Fibroblast of upper back skin (primary cell): ENCODE measurements around the gene ENDOG.

Experiments
- DNase-seq: peaks from one replicate; pipeline ENCODE4 v3.0.0-alpha.2; 2013

The ENDOG gene

DNA sequence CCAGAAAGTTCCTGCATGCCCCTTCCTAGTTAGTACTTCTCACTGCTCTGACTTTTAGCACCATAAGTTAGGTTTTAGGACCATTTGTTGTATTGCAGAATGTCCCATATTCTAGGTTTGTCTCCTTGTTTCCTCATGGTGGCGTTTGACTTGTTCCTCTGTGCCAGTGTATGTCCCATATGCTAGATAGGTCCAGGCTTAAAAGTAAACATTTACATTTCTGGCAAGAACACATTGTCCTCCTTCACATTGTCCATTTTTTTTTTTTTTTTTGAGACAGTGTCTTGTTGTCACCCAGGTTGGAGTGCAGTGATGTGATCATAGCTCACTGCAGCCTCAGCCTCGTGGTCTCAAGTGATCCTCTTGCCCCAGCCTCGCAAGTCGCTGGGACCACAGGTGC is 15.8 kb upstream of the ENDOG start:
- DNase-seq: no peak

DNA sequence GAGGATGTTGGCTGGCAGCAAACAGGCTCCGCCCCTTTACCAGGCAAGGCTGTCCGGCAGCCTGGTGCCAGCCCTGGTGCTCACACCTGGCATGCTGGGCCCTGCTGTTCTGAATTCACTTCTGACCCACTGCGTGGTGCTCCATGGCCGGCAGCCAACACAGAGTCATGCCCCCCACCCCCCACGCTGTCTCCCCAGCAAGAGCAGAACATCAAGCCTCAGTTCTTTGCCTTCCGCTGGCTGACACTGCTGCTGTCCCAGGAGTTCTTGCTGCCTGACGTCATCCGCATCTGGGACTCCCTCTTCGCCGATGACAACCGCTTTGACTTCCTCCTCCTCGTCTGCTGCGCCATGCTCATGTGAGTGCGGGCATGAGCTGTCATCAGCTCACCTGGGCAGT is 12.6 kb upstream of the ENDOG start:
- no peak for DNase-seq

DNA sequence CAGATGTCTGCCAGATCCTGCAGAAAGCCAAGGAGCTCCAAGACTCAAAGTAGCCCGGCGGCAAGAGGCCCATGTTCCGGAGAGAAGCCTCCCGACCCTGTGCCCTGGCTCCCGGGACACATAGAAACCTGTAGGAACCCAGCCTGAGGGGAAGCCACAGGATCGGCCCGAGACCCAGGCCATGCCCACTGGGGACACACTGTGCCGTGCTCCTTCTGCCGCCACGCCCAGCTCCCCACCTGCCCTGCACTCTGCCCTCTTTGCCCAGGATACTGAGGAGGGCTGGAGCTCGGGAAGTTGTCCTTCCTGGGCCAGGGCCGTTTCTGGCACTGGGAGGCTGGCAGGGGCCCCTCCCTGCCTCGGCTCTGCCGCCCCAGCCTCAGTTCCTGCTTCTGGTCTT is 10.5 kb upstream of the ENDOG start:
- DNase-seq: no peak

DNA sequence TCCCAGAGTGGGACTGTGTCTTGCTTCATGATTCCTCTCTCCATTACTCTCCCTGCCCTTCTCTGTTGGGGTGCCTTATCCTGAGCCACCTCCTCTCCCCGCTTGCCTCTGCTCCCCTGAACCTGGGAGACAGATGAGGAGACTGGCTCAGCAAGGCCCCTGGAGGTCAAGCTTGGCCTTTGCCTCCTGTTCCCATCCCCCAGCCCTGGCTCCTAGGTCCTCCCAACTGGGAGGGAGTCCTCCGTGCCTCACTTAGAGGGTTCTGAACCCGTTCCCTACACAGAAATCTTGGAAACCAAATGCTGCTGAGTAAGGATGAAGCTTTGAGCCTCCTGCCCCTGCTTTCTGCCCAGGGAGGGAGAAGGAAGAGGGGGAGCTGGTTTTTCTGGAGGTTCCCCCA is 9.8 kb upstream of the ENDOG start:
- no peak for DNase-seq

DNA sequence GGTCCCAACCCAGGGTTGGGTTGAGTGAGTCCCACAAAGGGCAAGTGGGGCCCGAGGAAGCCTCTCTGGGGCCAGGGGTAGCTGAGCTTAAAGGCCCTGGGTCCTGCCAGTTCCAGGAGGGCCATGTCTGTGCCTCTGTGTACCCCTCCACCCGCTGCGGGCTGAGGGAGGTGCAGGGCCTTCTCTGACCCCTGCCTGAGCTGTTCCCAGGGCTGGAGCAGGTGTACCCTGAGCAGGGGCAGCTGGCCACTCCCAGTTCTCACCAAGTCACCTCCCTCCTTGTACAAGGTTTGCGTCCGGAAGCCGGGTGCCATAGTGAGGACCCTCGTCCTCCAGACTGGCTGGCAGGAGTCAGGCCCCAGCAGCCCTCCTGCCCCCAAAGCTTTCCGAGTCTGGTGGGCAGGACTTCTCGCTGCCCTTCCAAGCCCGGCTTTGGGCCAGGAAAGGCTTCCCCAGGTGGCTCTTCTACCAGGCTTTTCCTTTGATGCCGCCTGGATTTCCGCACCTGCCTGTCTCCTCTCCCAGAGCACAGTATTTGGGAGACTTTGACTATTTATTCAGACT is 9.2 kb upstream of the ENDOG start:
- DNase-seq: no peak

DNA sequence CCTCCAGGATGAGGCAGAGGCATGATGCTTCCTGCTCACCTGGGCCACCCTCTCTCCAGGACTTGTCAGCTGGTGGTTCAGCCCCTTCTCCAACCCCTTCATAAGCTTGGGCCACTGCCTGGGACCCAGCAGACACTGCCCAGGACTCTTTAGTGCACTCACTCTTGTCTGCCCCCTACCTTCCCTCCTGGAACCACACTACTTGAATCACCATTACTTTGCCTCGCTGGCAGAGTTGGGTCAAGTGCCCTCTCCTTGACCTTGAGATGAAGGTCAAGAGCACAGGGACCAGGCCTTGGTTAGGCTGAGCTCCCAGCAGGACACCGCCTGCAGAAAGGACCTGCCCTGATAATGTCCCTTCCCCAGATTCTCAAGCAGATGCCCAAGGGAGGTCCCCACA is 8.5 kb upstream of the ENDOG start:
- no peak for DNase-seq

DNA sequence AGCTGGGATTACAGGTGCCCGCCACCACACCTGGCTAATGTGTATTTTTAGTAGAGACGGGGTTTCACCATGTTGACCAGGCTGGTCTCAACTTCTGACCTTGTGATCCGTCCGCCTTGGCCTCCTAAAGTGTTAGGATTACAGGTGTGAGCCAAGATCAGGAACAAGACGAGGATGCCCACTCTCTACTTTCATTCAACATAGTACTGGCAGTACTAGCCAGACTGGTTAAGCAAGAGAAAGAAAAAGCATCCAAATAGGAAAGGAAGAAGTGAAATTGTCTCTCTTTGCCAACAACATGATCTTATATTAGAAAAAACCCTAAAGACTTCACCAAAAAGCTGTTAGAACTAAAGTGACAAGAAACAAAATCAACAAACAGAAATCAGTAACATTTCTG is 7.4 kb upstream of the ENDOG start:
- DNase-seq: no peak

DNA sequence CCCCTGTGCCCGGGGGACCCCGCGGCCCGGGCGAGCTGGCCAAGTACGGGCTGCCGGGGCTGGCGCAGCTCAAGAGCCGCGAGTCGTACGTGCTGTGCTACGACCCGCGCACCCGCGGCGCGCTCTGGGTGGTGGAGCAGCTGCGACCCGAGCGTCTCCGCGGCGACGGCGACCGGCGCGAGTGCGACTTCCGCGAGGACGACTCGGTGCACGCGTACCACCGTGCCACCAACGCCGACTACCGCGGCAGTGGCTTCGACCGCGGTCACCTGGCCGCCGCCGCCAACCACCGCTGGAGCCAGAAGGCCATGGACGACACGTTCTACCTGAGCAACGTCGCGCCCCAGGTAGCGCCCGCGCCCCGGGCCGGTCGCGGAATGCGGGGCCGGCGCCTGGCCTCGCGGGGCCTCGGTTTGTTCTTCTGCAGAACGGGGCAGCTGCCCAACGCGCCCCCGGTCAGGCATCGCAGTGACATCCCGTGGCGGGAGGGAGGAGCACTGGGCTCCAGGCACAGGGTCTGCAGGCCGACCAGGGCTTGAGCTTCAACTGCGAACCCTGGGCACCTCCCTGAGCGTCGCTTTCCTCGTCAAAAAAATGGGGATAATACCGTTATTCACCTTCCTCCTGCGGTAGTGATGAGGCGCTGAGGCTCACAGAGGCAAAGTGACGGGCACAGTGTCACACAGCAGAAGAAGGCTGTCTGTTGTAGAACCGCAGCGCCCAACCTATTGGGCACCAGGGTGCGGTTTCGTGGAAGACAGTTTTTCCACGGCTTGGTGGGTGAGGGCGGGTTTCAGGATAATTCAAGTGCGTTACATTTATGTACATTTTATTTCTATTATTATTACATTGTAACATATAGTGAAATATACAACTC is 777 bp downstream of the ENDOG start:
- no peak for DNase-seq

DNA sequence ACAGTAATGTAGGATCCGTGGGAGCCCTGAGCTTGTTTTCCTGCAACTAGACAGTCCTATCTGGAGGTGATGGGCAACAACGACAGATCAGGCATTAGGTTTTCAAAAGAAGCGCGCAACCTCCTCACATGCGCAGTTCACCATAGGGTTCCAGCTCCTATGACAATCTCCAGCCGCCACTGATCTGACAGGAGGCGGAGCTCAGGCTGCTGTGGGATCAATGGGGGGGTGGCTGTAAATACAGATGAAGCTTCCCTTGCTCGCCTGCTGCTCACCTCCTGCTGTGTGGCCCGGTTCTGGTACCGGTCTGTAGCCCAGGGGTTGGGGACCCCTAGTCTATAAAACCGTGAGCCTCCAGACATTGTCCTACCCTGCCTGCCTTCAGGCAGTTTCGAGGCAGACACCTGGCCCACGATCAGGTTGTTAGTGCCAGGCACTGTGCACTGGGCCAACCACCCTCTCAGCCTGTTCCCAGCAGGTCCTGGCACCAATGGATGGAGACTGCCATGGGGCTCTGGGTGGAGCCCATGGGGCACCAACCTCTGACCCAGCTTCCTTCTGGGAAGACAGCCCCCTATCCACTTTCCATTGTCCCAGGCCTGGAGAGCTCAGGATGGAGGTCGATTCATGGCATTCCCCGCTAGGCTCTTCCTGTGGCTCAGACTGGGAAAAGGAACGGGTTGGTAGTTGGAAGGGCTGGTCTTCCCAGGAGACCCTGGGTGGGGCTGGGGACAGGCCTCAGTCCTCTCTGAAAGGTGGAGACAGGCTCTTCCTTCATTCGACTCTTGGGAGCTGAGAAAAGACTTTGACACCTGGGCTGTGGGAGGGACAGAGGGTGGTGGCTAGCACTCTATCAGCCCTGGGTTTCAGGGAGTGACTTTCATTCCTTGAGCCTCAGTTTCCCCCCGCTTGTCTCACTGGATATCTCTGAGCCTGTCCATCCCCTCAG is 1.7 kb downstream of the ENDOG start:
- peak; percentile 48 for DNase-seq

DNA sequence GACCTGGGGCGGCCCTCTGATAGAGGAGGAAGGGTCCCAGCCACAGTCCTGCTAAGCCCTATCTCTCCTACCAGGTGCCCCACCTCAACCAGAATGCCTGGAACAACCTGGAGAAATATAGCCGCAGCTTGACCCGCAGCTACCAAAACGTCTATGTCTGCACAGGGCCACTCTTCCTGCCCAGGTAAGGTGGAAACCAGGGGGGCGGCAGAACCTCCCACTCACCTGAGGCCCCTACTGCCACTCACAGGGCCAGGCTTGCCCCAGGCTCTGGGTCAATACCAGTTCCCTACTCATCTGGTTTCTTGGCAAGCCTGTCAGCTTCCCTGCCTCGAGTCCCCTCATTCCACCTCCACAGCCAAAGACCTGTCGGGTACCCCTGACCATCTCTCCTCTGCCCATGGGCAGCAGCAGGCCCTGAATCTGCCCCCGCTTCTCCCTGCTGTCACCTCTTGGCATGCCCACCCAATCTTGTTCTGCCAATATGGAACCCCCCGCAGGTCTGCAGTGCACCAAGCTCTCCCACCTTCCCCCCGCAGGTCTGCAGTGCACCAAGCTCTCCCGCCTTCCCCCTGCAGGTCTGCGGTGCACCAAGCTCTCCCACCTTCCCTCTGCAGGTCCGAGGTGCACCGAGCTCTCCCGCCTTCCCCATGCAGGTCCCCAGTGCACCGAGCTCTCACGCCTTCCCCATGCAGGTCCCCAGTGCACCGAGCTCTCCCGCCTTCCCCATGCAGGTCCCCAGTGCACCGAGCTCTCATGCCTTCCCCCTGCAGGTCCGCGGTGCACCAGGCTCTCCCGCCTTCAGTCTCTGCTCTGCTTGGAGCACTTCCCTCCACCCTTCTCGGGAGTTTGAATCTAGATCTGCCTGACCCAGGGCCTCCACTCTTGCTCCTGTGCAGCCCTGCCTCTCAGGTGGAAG is 2.6 kb downstream of the ENDOG start:
- DNase-seq: no peak

DNA sequence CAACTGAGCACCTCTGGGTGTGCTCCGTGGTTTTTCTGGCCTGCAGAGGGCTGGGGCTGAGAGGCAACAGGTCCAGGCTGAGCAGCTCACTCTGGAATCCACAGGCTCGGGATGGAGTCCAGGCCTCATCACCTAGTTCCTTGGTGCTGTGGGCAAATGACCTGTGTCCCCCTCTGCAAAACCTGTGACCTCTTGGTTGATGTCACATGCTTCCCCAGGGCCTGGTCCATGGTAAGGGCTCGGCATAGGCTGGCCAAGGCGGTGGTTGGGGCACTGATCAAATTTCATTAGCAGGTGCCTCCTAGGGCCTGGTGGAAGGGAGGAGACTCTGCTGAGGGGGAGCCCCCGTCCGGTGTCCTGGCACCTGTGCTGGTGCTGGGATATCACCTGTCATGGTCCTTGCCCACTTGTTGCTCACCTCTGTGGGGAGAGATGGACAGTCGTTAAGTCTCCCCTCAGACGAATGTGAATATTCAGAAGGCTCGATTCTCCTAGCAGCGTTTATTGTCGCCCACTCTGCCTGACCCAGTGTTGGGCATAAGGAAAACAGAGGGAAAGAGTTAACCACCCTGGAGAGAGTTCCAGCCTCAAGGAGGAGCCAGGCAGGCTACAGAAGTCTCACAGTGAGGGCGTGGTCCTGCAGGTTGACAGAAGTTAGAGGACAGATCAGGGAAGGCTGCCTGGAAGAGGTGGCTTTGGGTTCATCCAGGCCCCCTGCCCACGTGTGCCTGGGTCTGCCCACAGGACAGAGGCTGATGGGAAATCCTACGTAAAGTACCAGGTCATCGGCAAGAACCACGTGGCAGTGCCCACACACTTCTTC is 3.5 kb downstream of the ENDOG start:
- no peak for DNase-seq

DNA sequence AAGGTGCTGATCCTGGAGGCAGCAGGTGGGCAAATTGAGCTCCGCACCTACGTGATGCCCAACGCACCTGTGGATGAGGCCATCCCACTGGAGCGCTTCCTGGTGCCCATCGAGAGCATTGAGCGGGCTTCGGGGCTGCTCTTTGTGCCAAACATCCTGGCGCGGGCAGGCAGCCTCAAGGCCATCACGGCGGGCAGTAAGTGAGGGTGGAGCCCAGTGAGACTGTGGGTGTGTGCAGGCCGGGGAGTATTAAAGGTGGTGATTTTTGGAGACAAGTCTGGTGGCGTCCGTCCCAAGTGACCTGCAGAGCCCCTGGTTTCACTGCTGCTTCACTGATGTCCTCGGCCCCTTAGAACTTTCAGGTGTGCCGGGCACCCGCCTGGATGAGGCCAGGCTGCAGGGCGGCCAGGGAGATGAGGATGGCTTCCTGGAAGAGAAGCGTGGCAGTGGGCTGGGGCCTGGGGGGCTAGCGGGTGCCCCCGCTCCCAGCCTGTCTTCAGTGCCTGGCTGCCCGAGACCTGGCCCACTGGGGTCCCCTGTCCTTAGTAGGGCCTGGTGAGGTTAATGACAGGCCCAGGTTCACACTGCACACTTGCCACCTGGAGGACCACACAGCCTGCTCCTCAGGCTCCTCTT is 4.2 kb downstream of the ENDOG start:
- DNase-seq: no peak

DNA sequence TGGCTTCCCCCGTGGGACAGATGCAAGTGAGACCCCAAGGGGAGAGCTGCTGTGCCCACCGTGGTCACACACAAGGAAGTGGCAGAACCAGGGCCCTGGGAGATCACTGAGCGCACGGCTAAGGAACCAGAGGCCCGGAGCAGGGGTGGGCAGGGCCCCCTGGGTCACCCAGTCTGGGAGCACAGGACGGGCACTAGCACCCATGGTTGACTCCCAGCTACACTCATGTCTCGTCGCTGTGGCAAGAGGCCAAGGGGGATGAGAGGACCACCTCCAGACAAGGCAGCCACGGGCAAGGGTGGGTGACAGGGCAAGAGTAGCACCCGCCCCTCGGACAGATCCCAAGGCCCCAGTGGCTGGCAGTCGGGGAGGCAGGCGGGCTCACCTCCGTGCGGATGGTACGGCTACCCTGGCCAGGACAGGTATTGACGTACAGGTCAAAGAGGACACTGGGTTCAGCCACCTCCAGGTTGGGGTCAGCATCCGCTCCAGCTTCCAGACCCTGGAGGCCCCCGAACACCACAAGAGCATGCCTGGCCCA is 5.1 kb downstream of the ENDOG start:
- DNase-seq: no peak

DNA sequence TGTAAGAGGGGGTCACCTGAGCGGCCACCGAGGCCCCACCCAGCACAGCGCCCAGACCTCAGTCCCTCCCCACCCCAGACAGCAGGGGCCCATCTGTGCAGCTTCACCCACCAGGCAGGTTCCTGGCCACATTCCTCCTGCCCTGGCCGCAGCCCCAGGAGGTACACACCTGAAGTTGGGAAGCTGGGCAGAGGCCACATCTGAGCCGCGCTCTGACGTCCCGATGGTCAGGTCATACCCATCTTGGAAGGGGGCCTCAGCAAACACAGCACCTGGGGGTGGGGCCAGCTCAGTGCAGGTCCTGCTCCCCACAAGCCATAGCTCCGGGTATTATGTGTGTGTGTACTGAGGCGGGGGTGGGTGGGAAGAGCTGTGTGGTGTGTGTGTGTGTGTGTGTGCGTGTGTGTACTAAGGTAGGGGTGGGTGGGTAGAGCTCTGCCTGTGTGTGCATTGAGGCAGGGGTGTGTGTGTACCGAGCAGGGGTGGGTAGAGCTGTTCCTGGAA is 5.7 kb downstream of the ENDOG start:
- DNase-seq: no peak

DNA sequence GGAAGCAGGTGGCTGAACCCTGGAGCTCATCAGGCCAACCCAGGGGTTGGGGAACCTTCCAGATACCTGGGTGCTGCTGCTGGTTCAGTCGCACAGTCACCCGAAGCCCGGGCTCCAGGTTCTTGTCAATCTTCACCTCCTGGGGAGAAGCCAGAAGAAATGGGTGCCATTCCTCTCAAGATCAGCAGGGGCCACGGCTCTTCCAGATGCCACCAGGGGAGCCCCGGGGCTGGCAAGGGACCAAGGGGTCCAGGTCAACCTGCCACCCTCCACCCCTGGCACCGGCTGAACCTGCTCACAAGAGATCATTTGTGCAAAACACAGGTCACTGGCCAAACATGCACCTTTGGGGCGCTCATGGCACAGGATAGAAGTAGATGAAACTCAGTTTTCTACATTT is 6.6 kb downstream of the ENDOG start:
- no peak for DNase-seq

DNA sequence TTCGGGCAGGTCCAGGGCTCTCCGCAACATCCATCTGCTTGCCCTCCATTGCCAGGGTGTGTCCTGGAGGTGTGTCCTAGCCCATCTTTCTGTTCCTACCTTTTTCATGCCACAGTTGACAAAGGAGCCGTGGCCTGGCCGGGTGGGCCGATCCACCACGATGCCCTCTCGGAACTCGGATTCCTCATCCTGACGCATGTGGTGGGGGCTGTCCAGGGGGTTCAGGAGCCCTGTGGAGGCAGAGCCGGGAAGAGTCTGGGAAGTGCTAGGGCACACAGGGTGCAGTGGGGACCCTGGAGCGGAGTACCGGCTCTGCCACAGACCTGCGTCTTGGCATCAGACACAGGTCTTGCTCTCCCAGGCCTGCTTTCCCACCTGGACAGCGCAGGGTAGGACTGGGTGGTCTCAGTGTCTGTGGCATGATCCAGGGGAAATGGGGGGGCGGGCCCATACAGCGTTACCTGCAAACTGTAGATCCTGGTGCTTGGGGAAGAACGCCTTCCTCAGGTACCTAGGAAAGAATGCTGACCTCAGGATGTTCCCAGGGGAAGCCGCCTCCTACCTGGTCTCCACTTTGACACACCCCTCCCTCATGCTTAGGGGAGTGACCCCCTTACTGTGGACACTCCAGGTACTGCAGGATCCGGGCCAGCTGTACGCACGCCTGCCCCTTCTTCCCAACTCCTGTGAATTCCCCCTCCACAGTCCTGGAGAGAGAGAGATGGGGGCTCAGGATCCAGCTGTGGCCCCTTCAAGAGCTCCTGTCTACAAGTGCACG is 7.8 kb downstream of the ENDOG start:
- DNase-seq: no peak

DNA sequence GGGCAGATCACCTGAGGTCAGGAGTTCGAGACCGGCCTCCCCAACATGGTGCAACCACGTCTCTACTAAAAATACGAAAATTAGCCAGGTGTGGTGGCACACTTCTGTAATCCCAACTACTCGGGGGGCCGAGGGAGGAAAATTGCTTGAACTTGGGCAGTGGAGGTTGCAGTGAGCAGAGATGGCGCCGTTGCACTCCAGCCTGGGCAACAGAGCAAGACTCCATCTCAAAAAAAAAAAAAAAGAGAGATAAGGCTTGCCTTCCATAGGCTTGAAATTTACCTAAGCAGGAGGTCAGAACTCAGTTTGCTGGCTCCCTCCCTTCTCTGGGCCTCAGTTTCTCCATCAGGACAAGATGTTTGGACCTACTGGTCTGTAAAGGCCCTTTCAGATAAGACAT is 10.0 kb downstream of the ENDOG start:
- DNase-seq: no peak

DNA sequence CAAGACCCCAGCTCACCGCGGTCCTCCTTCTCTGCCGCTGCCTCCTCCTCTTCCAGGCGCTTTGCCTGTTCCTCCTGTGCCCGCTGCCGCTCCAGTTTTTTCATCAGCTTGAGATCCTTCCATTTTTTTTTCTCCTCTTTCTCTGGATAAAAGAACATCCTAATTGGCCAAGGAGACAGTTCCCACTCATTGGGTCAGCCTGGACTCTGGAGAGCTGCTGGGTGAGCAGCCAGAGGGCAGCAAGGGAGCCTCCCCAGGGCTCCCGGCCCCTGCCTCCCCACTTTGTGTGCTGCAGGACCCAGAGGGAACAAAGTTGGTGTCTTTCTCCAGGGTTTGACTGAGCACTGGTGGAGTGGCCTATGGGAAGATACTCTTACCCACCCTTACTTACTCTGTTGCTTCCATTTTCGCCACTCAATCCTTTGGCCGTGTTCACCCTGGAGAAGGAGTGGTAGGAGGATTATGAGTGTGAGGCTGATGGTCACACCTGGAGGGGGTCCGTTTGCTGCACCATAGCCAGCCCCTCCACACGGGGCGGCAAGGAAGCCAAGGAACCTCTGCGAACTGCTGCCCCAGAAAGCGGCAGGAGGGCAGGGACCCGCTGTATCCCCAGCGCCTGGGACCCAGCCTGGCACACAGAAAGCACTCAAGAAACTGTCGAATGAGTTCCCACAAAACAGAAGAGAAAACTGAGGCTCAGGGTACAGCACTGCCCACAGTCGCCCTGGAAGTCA is 10.6 kb downstream of the ENDOG start:
- DNase-seq: no peak
